ENCODE data around the gene ATP1B1.

- TF ChIP-seq, protein P1, sequence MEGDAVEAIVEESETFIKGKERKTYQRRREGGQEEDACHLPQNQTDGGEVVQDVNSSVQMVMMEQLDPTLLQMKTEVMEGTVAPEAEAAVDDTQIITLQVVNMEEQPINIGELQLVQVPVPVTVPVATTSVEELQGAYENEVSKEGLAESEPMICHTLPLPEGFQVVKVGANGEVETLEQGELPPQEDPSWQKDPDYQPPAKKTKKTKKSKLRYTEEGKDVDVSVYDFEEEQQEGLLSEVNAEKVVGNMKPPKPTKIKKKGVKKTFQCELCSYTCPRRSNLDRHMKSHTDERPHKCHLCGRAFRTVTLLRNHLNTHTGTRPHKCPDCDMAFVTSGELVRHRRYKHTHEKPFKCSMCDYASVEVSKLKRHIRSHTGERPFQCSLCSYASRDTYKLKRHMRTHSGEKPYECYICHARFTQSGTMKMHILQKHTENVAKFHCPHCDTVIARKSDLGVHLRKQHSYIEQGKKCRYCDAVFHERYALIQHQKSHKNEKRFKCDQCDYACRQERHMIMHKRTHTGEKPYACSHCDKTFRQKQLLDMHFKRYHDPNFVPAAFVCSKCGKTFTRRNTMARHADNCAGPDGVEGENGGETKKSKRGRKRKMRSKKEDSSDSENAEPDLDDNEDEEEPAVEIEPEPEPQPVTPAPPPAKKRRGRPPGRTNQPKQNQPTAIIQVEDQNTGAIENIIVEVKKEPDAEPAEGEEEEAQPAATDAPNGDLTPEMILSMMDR (IDR thresholded peaks at IDR 0.05; ENCODE audit: low read depth, low read length, poor library complexity, severe bottlenecking), result no peak
- TF ChIP-seq EZH2phosphoT487 (IDR thresholded peaks at IDR 0.05; ENCODE audit: borderline replicate concordance, low read length), result no peak
Measured at GRCh38 chr1:169081503-169082123, 24.9 kb upstream of the ATP1B1 start.

Measured in DOHH2 (cell line).